ENCODE measurements around the gene CYSRT1. TPM values are rescaled to one million over a fixed set of nuclear protein-coding genes. Genes with fewer than 3 reads are reported as not detected.
A peak's percentile ranks its signal among the peaks of the same experiment; 100 is the strongest.

CYSRT1 gene
- total RNA-seq, 3 donors from 2014 or later = not detected

DNA sequence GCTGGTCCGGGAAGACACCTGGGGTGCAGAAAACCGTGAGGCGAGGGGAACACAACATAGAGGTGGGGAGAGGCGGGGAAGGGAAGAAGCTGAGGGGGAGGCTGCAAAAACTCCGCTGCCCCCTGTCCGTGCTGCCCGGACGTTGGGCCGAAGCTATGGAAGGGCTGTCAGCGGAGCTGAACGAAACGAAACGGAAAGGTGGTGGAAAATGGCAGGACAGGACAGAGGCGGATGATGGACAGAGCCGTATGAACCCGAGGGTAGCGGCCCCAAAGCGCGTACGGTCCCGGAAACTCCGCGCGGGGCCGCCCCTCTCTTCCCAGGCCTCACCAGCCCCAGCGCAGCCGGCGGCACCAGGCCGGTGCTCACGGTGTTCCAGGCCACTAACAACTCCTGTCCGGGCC, 36.9 kb upstream of the CYSRT1 start:
- H3K36me3 ChIP-seq (ENCODE audit: low read depth) = no peaks in the 10 kb centered on the region
- peaks cover 43% of the 10 kb centered on the region for H3K4me1 ChIP-seq (ENCODE audit: low read depth)
- ATAC-seq = peak; percentile 1
- no peak for TF ChIP-seq CTCF (IDR thresholded peaks at IDR 0.05)
- DNase-seq = no peak
- H3K9me3 ChIP-seq = no peaks in the 10 kb centered on the region
- intact Hi-C loops (cut with DNase I, micrococcal nuclease) = no loop called here
- H3K4me3 ChIP-seq = peak overlapping the region; percentile 85

- Histone ChIP-seq H3K9me3 (no peaks in the 10 kb centered on the region), H3K4me3 (peak within 1 kb of the TSS; percentile 85), H3K36me3 (ENCODE audit: low read depth) (no peaks in the 10 kb centered on the region), H3K4me1 (ENCODE audit: low read depth) (peaks cover 43% of the 10 kb centered on the region)
- no peak for TF ChIP-seq CTCF (IDR thresholded peaks at IDR 0.05)
- DNase-seq (peak; percentile 94 to 98 (median 95)), ATAC-seq (peak; percentile 90)
- intact Hi-C loops (cut with DNase I, micrococcal nuclease) = no loop called here
Observed at GRCh38 chr9:137188490-137189296, 36.3 kb upstream of the CYSRT1 start, which contains the start of the genes ANAPC2 and SSNA1. TSS of gene ANAPC2 (minus strand) at chr9:137188560. CDS start at chr9:137188532, 28 bp downstream. TSS of gene SSNA1 (plus strand) at chr9:137188676. CDS start at chr9:137188727, 51 bp downstream.

- Histone ChIP-seq H3K36me3 (ENCODE audit: low read depth) (no peaks in the 10 kb centered on the region), H3K9me3 (no peaks in the 10 kb centered on the region), H3K4me1 (ENCODE audit: low read depth) (peaks cover 50% of the 10 kb centered on the region), H3K4me3 (peak overlapping the region; percentile 85)
- ATAC-seq (peak; percentile 2), DNase-seq (peak in 1 of 3 donors; percentile 43)
- peak; percentile 16 for TF ChIP-seq CTCF (IDR thresholded peaks at IDR 0.05)
- intact Hi-C loops (cut with DNase I, micrococcal nuclease) = no loop called here
Observed at GRCh38 chr9:137189297-137190295, 35.4 kb upstream of the CYSRT1 start.

GRCh38 chr9:137190315-137190856, 34.6 kb upstream of the CYSRT1 start:
- Histone ChIP-seq H3K9me3 (no peaks in the 10 kb centered on the region), H3K4me1 (ENCODE audit: low read depth) (peaks cover 58% of the 10 kb centered on the region), H3K36me3 (ENCODE audit: low read depth) (no peaks in the 10 kb centered on the region), H3K4me3 (no peak overlapping the region)
- DNase-seq (no peak), ATAC-seq (no peak)
- TF ChIP-seq CTCF (IDR thresholded peaks at IDR 0.05) = no peak
- intact Hi-C loops (cut with DNase I, micrococcal nuclease) = no loop called here

- Histone ChIP-seq H3K36me3 (ENCODE audit: low read depth) (no peaks in the 10 kb centered on the region), H3K9me3 (no peaks in the 10 kb centered on the region), H3K4me3 (no peak overlapping the region), H3K4me1 (ENCODE audit: low read depth) (peaks cover 62% of the 10 kb centered on the region)
- TF ChIP-seq CTCF (IDR thresholded peaks at IDR 0.05) = no peak
- ATAC-seq (no peak), DNase-seq (no peak)
- intact Hi-C loops (cut with DNase I, micrococcal nuclease) = no loop called here
Observed at GRCh38 chr9:137191245-137191644, 33.7 kb upstream of the CYSRT1 start.
